Osteocyte (in vitro differentiated cells): ENCODE measurements around the gene VSTM1. TPM values are rescaled to one million over a fixed set of nuclear protein-coding genes. Genes with fewer than 3 reads are reported as not detected.

Experiments
- DNase-seq: peaks from one replicate; pipeline ENCODE4 v3.0.0; 2021; ENCODE audit warnings: mixed read lengths; ENCODE audit not compliant: unreplicated experiment; ENCODE audit errors: extremely low spot score
- H3K27ac Mint-ChIP-seq: one replicate; pipeline ENCODE4 v1.8.0; 2021; ENCODE audit warnings: mild to moderate bottlenecking, mixed read lengths; ENCODE audit not compliant: unreplicated experiment
- H3K27me3 Mint-ChIP-seq: one replicate; pipeline ENCODE4 v1.8.0; 2021; ENCODE audit warnings: mixed read lengths; ENCODE audit not compliant: unreplicated experiment
- H3K36me3 Mint-ChIP-seq: one replicate; pipeline ENCODE4 v1.8.0; 2021; ENCODE audit warnings: mixed read lengths; ENCODE audit not compliant: unreplicated experiment
- H3K4me1 Mint-ChIP-seq: one replicate; pipeline ENCODE4 v1.8.0; 2021; ENCODE audit warnings: mixed read lengths; ENCODE audit not compliant: unreplicated experiment
- H3K4me3 Mint-ChIP-seq: one replicate; pipeline ENCODE4 v1.8.0; 2021; ENCODE audit warnings: mild to moderate bottlenecking, moderate library complexity, mixed read lengths; ENCODE audit not compliant: unreplicated experiment
- H3K9me3 Mint-ChIP-seq: one replicate; pipeline ENCODE4 v1.8.0; 2021; ENCODE audit warnings: mixed read lengths; ENCODE audit not compliant: unreplicated experiment
- CTCF ChIP-seq: fragments of 200-600 bp; sonication (generic); IDR thresholded peaks from 2 replicates; pipeline ENCODE4 v1.5.0; 2021; ENCODE audit warnings: antibody characterized with exemption, mild to moderate bottlenecking, moderate library complexity
- total RNA-seq: library from RNA; stranded (reverse); gene quantifications from 2 replicates; pipeline ENCODE4 v1.2.1, GENCODE V29; 2021

VSTM1 gene
- total RNA-seq, 1 donor from 2014 or later, result not detected

GRCh38 chr19:54013866-54014265, 49.8 kb downstream of the VSTM1 start:
- Mint-ChIP-seq H3K9me3 (no peaks in the 10 kb centered on the region), H3K27me3 (no peaks in the 10 kb centered on the region), H3K4me1 (no peaks in the 10 kb centered on the region), H3K4me3 (no peak overlapping the region), H3K36me3 (no peaks in the 10 kb centered on the region), H3K27ac (no peak overlapping the region)
- no peak for DNase-seq
- TF ChIP-seq CTCF, result no peak

- Mint-ChIP-seq H3K36me3 (no peaks in the 10 kb centered on the region), H3K4me1 (no peaks in the 10 kb centered on the region), H3K27ac (no peak overlapping the region), H3K27me3 (no peaks in the 10 kb centered on the region), H3K9me3 (no peaks in the 10 kb centered on the region), H3K4me3 (no peak overlapping the region)
- no peak for TF ChIP-seq CTCF
- DNase-seq, result no peak
These were observed 52.0 kb downstream of the VSTM1 start for GRCh38 chr19:54011507-54012211.

GRCh38 chr19:54010474-54010873, 53.2 kb downstream of the VSTM1 start:
- no peaks in the 10 kb centered on the region for H3K36me3 Mint-ChIP-seq

GRCh38 chr19:54009440-54009839, 54.3 kb downstream of the VSTM1 start:
- no peaks in the 10 kb centered on the region for H3K36me3 Mint-ChIP-seq
- no peak overlapping the region for H3K27ac Mint-ChIP-seq

More at GRCh38 chr19:54010474-54010873, 53.2 kb downstream of the VSTM1 start:
- Mint-ChIP-seq H3K4me3 (no peak overlapping the region), H3K9me3 (no peaks in the 10 kb centered on the region), H3K27ac (no peak overlapping the region), H3K27me3 (no peaks in the 10 kb centered on the region), H3K4me1 (no peaks in the 10 kb centered on the region)
- no peak for TF ChIP-seq CTCF
- no peak for DNase-seq

More at GRCh38 chr19:54009440-54009839, 54.3 kb downstream of the VSTM1 start:
- no peak for DNase-seq
- no peak overlapping the region for H3K4me3 Mint-ChIP-seq
- no peaks in the 10 kb centered on the region for H3K9me3 Mint-ChIP-seq
- no peaks in the 10 kb centered on the region for H3K27me3 Mint-ChIP-seq
- no peaks in the 10 kb centered on the region for H3K4me1 Mint-ChIP-seq
- TF ChIP-seq CTCF, result no peak
